Endodermal cell (in vitro differentiated cells): ENCODE measurements around the gene ZNF358. TPM values are rescaled to one million over a fixed set of nuclear protein-coding genes. Genes with fewer than 3 reads are reported as not detected.

Experiments
- DNase-seq: peaks from one replicate; pipeline ENCODE4 v3.0.0-alpha.2; 2017
- H3K27ac ChIP-seq: 2 replicates; pipeline ENCODE4 v1.5.1; 2013; ENCODE audit warnings: mild to moderate bottlenecking, low read depth, low read length, moderate library complexity
- H3K27me3 ChIP-seq: 2 replicates; pipeline ENCODE4 v1.6.1; 2013; ENCODE audit warnings: mild to moderate bottlenecking, low read length, moderate library complexity; ENCODE audit not compliant: insufficient read depth, control insufficient read depth, poor library complexity, severe bottlenecking
- H3K36me3 ChIP-seq: 2 replicates; pipeline ENCODE4 v1.7.0; 2013; ENCODE audit warnings: mild to moderate bottlenecking, low read length, moderate library complexity; ENCODE audit not compliant: control insufficient read depth, insufficient read depth
- H3K4me1 ChIP-seq: one replicate; pipeline ENCODE4 v1.7.0; 2013; ENCODE audit warnings: low read length; ENCODE audit not compliant: control insufficient read depth, insufficient read depth
- H3K4me3 ChIP-seq: 2 replicates; pipeline ENCODE4 v1.5.1; 2013; ENCODE audit warnings: mild to moderate bottlenecking, low read length, moderate library complexity
- H3K9ac ChIP-seq: 2 replicates; pipeline ENCODE4 v1.6.1; 2013; ENCODE audit warnings: mild to moderate bottlenecking, low read length, moderate library complexity; ENCODE audit not compliant: poor library complexity, severe bottlenecking; ENCODE audit errors: extremely low read depth
- H3K9me3 ChIP-seq: 2 replicates; pipeline ENCODE4 v1.6.1; 2013; ENCODE audit warnings: mild to moderate bottlenecking, low read length, moderate library complexity; ENCODE audit not compliant: control insufficient read depth
- H3K27ac Mint-ChIP-seq: 2 replicates; pipeline ENCODE4 v1.8.0; 2020; ENCODE audit warnings: mixed read lengths
- H3K27me3 Mint-ChIP-seq: 2 replicates; pipeline ENCODE4 v1.8.0; 2021; ENCODE audit warnings: mild to moderate bottlenecking, mixed read lengths; ENCODE audit not compliant: insufficient read depth
- H3K36me3 Mint-ChIP-seq: 2 replicates; pipeline ENCODE4 v1.8.0; 2020; ENCODE audit warnings: low read depth, mixed read lengths
- H3K4me1 Mint-ChIP-seq: 2 replicates; pipeline ENCODE4 v1.8.0; 2020; ENCODE audit warnings: mixed read lengths
- H3K4me3 Mint-ChIP-seq: 2 replicates; pipeline ENCODE4 v1.8.0; 2020; ENCODE audit warnings: mild to moderate bottlenecking, moderate library complexity, mixed read lengths
- H3K9me3 Mint-ChIP-seq: 2 replicates; pipeline ENCODE4 v1.8.0; 2020; ENCODE audit warnings: mild to moderate bottlenecking, mixed read lengths
- CTCF ChIP-seq: fragments of 200-600 bp; sonication (generic); conservative IDR thresholded peaks from 2 replicates; pipeline ENCODE4 v1.5.0; 2021; ENCODE audit warnings: antibody characterized with exemption, mild to moderate bottlenecking
- WGBS, 2 experiments: methylation state at CpG; one replicate each; pipeline versions ENCODE4 v1.1.5 to v1.1.7; 2013; ENCODE audit warnings: missing lambda C conversion rate in 2 of 2, mixed read lengths in 1 of 2; ENCODE audit not compliant: insufficient coverage in 1 of 2, insufficient read length in 1 of 2; 5-methylcytosine and 5-hydroxymethylcytosine counted together
- total RNA-seq, 2 donors: library from RNA; stranded (reverse); fragmentation: NEBNext Ultra II Directional in 1 of 2; extraction: Animal tissue kit (Norgen Biotek cat#: 25700) in 1 of 2; gene quantifications; 2 replicates in 1 of 2; 3 replicates in 1 of 2; pipeline ENCODE4 v1.2.1, GENCODE V29; 2021

The ZNF358 gene
- total RNA-seq, 2 donors from 2014 or later, result 45.9 to 53.2 TPM

- H3K9me3 ChIP-seq, result no peaks in the 10 kb centered on the region
- H3K4me1 Mint-ChIP-seq, result peaks cover 10% of the 10 kb centered on the region
- no peaks in the 10 kb centered on the region for H3K4me1 ChIP-seq
- H3K36me3 ChIP-seq, result no peaks in the 10 kb centered on the region
- no peak overlapping the region for H3K4me3 Mint-ChIP-seq
- no peaks in the 10 kb centered on the region for H3K27me3 Mint-ChIP-seq
- no peak for TF ChIP-seq CTCF
- H3K9ac ChIP-seq, result no peak overlapping the region
- H3K27ac ChIP-seq, result peak overlapping the region; percentile 38
- 85 to 86% methylated on average over 6 to 11 of the region's 11 CpGs for WGBS, 2 experiments
- H3K36me3 Mint-ChIP-seq, result no peaks in the 10 kb centered on the region
- no peak overlapping the region for H3K4me3 ChIP-seq
- H3K27ac Mint-ChIP-seq, result no peak overlapping the region
- H3K9me3 Mint-ChIP-seq, result no peaks in the 10 kb centered on the region
- DNase-seq, result no peak
- H3K27me3 ChIP-seq, result no peaks in the 10 kb centered on the region
Observed at GRCh38 chr19:7480222-7480969, 35.5 kb upstream of the ZNF358 start.

DNA sequence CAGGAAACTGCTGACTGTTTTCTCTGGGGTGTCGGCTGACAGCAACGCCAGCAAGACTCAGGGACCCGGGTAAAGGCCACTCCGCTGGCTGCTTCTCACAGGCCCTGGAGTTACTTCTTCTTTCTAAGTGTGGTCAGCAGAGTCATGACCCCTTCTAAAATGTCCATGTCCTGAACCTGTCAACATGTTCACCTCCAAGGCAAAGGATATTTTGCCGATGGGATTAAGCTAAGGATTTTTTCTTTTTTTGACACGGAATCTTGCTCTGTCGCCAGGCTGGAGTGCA is 35.0 kb upstream of the ZNF358 start:
- no peaks in the 10 kb centered on the region for H3K27me3 Mint-ChIP-seq
- Histone ChIP-seq H3K4me1 (no peaks in the 10 kb centered on the region), H3K9me3 (no peaks in the 10 kb centered on the region), H3K36me3 (no peaks in the 10 kb centered on the region), H3K27ac (no peak overlapping the region), H3K4me3 (no peak overlapping the region), H3K27me3 (no peaks in the 10 kb centered on the region), H3K9ac (no peak overlapping the region)
- TF ChIP-seq CTCF, result no peak
- no peaks in the 10 kb centered on the region for H3K36me3 Mint-ChIP-seq
- peaks cover 10% of the 10 kb centered on the region for H3K4me1 Mint-ChIP-seq
- no peak overlapping the region for H3K4me3 Mint-ChIP-seq
- no peak for DNase-seq
- no peaks in the 10 kb centered on the region for H3K9me3 Mint-ChIP-seq
- H3K27ac Mint-ChIP-seq, result no peak overlapping the region
- WGBS, 2 experiments, result 85 to 91% methylated on average over 6 to 7 of the region's 7 CpGs

GRCh38 chr19:7482584-7483439 is 33.1 kb upstream of the ZNF358 start:
- peaks cover 10% of the 10 kb centered on the region for H3K4me1 Mint-ChIP-seq
- H3K27ac ChIP-seq, result no peak overlapping the region
- no peaks in the 10 kb centered on the region for H3K36me3 ChIP-seq
- H3K4me1 ChIP-seq, result no peaks in the 10 kb centered on the region
- TF ChIP-seq CTCF, result no peak
- H3K27ac Mint-ChIP-seq, result no peak overlapping the region
- H3K27me3 ChIP-seq, result no peaks in the 10 kb centered on the region
- H3K9ac ChIP-seq, result no peak overlapping the region
- H3K27me3 Mint-ChIP-seq, result no peaks in the 10 kb centered on the region
- no peaks in the 10 kb centered on the region for H3K36me3 Mint-ChIP-seq
- 72 to 89% methylated on average over 15 to 34 of the region's 37 CpGs for WGBS, 2 experiments
- H3K9me3 Mint-ChIP-seq, result no peaks in the 10 kb centered on the region
- H3K4me3 ChIP-seq, result no peak overlapping the region
- H3K9me3 ChIP-seq, result no peaks in the 10 kb centered on the region
- peak; percentile 97 for DNase-seq
- no peak overlapping the region for H3K4me3 Mint-ChIP-seq
